Measurements from ENCODE around the gene ASIC1.
"Not testable (repeated sequence)": the region's sequence is repeated elsewhere in the genome, so short reads cannot be mapped to it uniquely, and the experiment has no call there.

The ASIC1 gene

DNA sequence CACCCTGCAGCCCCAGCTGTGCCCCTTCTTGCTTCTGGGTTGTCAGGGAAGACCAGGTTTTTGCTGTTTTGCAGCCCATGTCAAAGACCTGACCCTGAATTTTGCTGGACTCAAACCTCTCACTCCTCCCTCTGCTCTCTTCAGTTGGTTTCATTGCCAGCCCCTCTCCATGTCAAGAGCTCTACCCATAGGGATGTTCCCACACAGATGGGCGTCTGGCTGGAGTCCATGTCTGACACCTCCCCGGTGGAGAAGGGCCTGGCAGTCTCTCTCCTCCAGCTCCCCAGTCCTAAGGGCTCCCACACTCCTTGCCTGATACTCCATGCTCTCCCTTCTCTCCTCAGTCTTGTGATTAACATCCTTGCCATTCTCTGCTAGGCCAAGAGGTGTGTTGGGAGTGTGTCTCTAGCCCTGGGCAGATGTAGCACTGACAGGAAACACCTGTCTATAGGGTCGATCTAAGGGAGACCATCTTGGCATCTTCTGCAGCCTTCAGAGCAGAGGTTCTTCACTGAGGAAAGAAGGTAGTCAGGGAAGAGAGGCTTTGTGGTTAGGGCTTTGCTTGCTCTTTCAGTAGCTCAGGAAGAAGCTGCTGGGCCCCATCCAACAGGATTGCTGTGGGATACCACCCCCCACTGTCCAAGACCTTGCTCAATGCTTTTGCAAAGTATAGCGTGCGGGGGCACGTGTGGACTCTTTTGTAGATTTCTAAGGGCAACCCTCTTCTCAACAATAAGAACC lies 4.7 kb downstream of the ASIC1 start:
- DNase-seq: no peak

DNA sequence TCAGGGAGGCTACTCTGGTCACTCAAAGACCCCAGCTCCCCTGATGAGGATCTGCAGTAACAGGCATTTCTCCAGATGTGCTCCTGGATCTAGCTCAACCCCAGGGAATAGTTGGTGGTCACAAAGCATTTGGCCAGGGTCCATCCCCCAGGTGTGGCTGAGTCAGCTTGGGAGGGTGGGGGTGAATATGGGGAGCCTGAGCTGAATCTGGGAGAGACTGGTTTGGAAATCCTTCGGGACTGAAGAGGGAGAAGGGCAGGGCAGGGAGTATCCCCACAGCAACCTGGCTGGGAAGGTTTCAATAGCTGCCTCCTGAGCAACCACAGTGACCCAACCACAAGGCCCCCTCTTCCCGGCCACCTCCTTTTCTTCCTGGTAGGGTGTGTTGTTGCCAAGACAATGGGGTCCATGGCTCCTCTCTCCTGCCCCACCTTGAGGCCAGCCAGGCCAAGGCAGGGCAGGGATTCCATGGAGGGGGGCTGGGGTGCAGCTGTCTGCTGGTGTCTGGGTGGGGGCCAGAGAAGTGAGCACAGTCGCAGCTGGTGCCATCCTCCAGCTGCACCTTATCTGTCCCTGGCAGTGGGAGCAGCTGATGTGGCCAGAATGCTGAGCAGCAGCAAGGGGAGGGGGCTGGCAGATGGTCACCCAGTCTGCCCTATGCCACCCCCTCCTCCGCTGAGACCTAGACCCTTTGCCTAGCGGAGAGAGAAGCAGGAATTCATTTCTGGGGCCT lies 5.5 kb downstream of the ASIC1 start:
- DNase-seq: no peak

DNA sequence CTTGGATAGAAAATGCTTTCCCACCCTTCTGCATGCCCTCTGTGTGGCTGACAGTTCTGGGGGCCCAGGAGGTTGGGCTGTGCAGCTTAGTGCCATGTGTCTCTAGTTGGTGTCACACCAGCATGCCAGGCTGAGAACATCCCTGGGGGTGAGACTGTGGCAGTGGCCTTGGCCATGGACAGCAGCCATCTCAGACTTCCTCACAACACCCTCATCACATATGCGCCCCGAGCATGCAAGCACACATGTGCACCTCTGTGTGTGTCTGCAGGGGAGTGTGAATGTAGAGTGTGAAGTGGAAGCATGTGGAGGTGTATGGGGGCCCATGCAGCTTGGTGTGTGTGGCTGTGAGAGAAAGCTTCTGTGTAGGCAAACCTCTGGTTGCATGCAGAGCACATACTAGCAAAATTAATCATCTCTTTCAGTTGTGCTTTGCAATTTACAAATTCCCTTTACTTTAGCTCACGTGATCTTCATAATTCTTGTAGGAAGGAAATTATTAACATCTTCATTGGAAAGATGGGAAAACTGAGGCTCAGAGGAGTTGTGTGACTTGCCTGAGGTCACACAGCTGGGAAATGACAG lies 8.4 kb downstream of the ASIC1 start:
- no peak for DNase-seq

GRCh38 chr12:50066402-50066801 lies 9.0 kb downstream of the ASIC1 start:
- no peak for DNase-seq

DNA sequence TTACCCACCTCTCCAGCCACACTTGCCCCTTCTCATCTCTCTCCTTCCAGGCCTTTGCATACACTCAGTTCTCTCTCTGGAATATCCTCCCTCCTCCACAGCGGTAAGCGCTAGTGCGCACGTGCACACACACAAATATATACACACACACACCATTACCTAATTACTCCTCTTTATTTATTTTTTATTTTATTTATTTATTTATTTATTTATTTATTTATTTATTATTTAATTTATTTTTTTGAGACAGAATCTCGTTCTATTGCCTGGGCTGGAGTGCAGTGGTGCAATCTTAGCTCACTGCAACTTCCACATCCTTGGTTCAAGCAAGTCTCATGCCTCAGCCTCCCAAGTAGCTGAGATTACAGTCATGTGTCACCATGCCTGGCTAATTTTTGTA lies 11.7 kb downstream of the ASIC1 start:
- no peak for DNase-seq

DNA sequence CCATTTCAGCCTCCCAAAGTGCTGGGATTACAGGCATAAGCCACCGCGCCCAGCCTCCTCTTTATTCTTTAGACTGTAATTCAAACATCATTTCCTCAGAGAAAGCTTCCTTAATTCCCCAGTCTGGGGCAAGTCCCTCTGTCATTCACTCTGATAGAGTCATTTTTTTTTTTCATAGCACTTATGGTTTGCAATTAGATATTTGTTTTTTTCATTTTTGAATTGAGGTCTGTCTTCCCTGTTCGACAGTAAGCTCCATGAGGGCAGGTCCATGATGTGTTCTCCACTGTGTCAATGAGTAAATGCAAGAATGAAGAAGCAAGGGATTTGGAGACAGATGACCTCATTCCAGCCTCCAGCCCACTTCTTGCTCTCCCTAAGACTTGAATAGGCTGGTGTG lies 12.1 kb downstream of the ASIC1 start:
- no peak for DNase-seq

DNA sequence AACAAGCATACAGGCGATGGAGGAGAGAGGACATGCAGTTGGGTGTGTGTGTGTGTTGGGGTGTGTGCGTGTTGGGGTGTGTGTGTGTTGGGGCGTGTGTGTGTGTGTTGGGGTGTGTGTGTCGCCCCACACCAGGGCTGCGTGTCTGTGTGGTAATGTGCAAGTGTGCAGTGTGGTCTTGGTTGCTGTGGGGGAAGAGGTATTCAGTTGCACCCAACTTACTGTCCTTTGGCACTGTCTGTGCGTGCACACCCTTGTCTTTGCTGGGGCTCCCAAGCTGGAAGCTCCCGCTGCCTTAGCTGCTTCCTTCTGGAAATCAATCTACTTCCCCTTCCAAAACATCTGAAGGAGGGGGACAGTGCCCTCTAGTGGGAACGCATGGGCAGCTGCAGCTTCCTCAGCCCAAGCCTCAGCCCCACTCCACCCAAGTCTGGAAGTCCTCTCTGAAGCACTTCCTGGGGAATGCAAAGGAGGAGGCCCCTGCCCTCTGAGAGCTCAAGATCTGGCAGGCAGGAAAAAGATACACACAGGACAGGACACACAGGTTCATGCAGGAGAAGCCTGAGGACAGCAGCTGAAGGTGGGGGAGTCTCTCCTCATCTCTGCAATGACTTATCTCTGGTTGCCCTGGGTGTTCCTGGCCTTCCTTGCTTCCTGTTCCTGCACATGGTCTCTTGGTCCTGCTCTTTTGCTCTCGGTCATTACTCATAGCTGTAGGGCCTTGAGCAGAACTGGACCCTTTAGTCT lies 13.1 kb downstream of the ASIC1 start:
- peak; percentile 62 for DNase-seq

DNA sequence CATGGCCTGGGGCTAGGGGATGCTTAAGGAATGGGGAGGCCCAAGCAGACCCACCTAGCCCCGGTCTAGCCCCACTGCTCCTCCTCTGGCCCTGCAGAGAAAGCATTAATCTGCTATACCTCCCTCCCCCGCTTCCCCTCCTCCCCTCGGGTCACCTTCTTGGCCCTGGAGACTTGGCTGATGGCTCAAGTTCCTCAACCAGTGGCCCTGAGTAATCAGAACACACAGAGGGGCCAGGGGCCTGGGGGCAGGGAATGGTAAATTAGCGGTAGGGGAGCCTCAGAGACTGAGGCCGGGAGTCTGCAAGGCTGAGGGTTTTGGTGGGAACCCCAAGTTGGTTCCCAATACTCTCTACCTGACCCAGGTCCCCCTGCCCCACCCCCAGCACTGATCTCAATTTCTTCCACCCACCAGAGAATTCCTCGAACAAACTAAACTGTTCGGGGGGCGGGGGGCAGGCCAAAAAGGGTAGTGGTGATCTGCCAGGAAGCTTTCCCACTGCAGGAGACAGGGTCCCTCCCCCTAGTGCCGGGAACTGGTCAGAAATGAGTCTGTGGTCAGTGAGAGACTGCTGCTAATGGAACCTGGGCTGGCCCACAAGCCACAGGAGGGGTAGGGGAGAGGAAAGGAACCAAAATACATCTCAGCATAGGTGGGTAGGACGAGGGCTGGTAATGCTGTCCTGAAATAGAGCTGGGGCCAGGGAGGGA lies 15.0 kb downstream of the ASIC1 start:
- DNase-seq: no peak

- no peak for DNase-seq
Observed at GRCh38 chr12:50073206-50073605, 15.8 kb downstream of the ASIC1 start.

DNA sequence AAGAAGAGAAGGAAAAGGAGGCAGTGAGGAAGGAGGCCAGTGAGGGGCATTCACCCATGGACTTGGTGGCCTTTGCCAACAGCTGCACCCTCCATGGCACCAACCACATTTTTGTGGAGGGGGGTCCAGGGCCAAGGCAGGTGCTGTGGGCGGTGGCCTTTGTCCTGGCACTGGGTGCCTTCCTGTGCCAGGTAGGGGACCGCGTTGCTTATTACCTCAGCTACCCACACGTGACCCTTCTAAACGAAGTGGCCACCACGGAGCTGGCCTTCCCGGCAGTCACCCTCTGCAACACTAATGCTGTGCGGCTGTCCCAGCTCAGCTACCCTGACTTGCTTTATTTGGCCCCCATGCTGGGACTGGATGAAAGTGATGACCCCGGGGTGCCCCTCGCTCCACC lies 16.3 kb downstream of the ASIC1 start:
- no peak for DNase-seq

DNA sequence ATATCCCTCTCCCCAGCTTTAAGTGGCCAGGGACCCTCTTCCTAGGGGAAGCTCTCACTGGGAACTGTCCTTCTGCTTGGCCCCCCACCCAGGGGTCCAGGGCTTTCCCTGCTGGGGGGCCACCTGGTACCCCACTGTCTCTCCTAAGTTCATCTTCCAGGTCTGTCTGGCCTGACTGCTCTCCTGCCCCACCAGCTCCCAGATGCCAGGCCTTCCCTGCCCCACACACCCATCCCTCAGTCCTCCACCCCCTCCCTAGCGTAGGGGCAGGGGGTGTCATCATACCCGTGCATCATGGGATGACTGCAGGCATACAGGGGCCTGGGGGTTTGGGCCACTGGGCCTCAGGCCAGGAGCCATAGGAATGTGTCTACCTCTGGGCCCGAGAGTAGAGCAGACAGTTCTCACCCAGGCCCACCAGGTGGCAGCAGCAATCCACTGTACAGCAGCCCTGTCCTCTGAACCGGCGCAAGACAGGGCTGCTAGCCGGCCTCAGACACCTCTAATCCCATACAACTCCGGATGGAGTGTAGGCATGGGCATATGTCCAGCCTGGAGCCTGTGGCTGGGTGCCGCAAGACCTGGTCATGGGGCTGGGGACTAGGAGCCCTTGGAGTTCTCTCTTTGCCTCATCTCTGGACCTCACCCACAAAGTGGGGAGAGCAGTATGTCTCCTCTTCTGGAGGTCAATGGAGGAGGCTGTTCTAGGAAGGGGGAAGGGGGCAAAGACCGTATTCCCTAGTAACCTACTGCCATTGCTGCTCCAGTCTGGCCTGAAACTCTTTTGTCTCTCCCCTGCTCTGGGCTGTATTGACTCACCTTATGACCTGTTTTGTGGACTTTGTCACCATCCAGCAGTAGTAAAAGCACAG lies 17.8 kb downstream of the ASIC1 start:
- peak; percentile 83 for DNase-seq

GRCh38 chr12:50075808-50076170 lies 18.4 kb downstream of the ASIC1 start:
- DNase-seq: no peak

DNA sequence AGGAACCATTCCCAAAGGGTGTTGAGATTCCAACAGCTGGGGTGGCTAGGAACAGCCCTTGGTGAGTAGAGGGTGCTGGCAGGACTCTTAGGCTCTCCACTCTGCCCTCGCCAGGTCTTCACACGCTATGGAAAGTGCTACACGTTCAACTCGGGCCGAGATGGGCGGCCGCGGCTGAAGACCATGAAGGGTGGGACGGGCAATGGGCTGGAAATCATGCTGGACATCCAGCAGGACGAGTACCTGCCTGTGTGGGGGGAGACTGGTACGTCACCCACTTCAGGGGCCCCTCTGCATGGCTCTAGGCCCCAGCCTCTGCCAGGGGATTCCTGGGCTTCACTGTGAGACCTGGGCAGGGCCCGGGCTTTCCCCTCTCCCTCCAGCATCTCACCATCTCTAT lies 19.7 kb downstream of the ASIC1 start:
- DNase-seq: no peak

DNA sequence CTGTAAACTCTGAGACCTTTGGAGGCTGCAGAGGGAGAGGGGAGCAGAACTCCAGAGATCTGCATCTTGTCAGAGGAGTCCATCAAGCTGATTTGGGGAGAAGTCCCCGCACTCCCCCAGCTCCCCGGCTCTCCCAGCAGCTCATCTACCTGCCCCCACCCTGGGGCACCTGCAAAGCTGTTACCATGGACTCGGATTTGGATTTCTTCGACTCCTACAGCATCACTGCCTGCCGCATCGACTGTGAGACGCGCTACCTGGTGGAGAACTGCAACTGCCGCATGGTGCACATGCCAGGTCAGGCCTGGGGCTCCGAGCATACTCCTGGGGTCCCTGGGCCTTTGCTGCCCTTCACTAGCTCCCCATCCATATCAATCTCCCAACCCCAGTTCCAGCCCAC lies 20.9 kb downstream of the ASIC1 start:
- DNase-seq: no peak

- no peak for DNase-seq
Observed at GRCh38 chr12:50079771-50080170, 22.4 kb downstream of the ASIC1 start.

DNA sequence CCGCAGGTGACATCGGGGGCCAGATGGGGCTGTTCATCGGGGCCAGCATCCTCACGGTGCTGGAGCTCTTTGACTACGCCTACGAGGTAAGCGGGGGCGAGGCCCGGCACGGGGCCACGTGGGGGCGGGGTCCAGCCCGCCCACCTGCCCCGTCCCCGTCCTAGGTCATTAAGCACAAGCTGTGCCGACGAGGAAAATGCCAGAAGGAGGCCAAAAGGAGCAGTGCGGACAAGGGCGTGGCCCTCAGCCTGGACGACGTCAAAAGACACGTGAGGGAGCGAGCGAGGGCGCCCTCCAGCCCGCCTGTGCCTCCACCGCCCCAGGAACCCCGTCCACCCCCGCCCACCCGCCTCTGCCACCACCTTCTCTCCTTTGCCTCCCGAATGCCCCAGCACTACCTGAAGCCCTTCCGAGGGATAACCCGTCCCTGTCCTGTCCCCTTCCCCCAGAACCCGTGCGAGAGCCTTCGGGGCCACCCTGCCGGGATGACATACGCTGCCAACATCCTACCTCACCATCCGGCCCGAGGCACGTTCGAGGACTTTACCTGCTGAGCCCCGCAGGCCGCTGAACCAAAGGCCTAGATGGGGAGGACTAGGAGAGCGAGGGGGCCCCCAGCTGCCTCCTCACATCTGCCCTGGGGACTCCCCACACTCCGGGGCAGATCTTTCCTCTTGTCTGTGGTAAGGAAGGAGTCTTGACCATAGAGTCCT lies 23.9 kb downstream of the ASIC1 start:
- DNase-seq: no peak

- no peak for DNase-seq
Observed at GRCh38 chr12:50082644-50083043, 25.2 kb downstream of the ASIC1 start.

DNA sequence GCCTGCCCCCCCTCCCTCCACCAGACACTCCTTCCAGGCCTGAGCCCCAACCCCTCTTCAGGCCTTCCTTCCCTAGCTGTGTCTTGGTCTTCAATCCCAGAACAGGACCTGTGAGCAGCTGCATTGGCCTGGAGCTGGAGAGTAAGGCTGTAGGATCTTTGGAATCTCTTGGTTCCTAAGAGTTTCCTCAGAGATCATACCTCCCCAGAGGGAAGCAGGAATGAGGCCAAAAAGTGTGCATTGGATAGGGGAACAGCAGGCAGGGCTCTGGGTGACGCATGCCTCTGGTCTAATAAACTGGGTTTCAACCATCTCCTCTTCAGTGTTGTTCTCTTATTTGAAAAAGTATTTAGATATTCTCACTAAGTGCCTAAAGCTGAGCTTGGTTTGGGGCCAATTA lies 25.9 kb downstream of the ASIC1 start:
- no peak for DNase-seq

- DNase-seq: not testable (repeated sequence)
Observed at GRCh38 chr12:50084409-50084774, 27.0 kb downstream of the ASIC1 start.

GRCh38 chr12:50084775-50085614 lies 27.6 kb downstream of the ASIC1 start, which contains the start of gene SMARCD1:
SMARCD1 (plus strand) TSS chr12:50085342; CDS start chr12:50085370, 28 bp downstream.
- DNase-seq: peak; percentile 87
